DND-41 (cell line): ENCODE results near the gene EXTL1.

ENCODE experiments used
- ATAC-seq: fragments of 200-7000 bp; cut with Tn5 transposase; 3 replicates; pipeline ENCODE4 v1.9.1; 2021; ENCODE audit warnings: low read depth; ENCODE audit not compliant: insufficient read depth
- DNase-seq: peaks from one replicate; pipeline ENCODE4 v3.0.0-alpha.2; 2020
- H2AFZ ChIP-seq: 2 replicates; pipeline ENCODE4 v1.6.0; 2012; ENCODE audit warnings: low read depth, low read length
- H3K27ac ChIP-seq: 2 replicates; pipeline ENCODE4 v1.5.1; 2012; ENCODE audit warnings: low read length, inconsistent platforms
- H3K27me3 ChIP-seq: fragments of 200-600 bp; sonication (generic); 2 replicates; pipeline ENCODE4 v1.6.0; 2012; ENCODE audit warnings: low read length, mild to moderate bottlenecking, inconsistent platforms; ENCODE audit not compliant: insufficient read depth, poor library complexity
- H3K36me3 ChIP-seq: 2 replicates; pipeline ENCODE4 v1.5.1; 2012; ENCODE audit warnings: low read length, inconsistent platforms; ENCODE audit not compliant: insufficient read depth
- H3K4me1 ChIP-seq: 2 replicates; pipeline ENCODE4 v1.5.1; 2012; ENCODE audit warnings: mild to moderate bottlenecking, low read length; ENCODE audit not compliant: insufficient read depth
- H3K4me2 ChIP-seq: 2 replicates; pipeline ENCODE4 v1.6.0; 2012; ENCODE audit warnings: mild to moderate bottlenecking, moderate library complexity, low read length, inconsistent platforms; ENCODE audit not compliant: insufficient read depth
- H3K4me3 ChIP-seq, 2 experiments: fragments of 200-600 bp in 1 of 2; shearing (Covaris generic) in 1 of 2; 2 replicates each; pipeline ENCODE4 v1.5.1; 2012 to 2016; ENCODE audit warnings: inconsistent platforms in 2 of 2, low read length in 2 of 2, mild to moderate bottlenecking in 2 of 2, low read depth in 1 of 2, moderate library complexity in 1 of 2
- H3K79me2 ChIP-seq: 2 replicates; pipeline ENCODE4 v1.6.0; 2012; ENCODE audit warnings: low read length, inconsistent platforms; ENCODE audit not compliant: insufficient read depth
- H3K9ac ChIP-seq: 2 replicates; pipeline ENCODE4 v1.6.0; 2012; ENCODE audit warnings: low read depth, mild to moderate bottlenecking, inconsistent platforms, low read length, moderate library complexity
- H3K9me3 ChIP-seq: 2 replicates; pipeline ENCODE4 v1.5.1; 2012; ENCODE audit warnings: low read length, moderate library complexity, mild to moderate bottlenecking, inconsistent platforms; ENCODE audit not compliant: insufficient read depth, severe bottlenecking
- H4K20me1 ChIP-seq: 2 replicates; pipeline ENCODE4 v1.6.0; 2012; ENCODE audit warnings: low read length; ENCODE audit not compliant: insufficient read depth
- CTCF ChIP-seq: IDR thresholded peaks from 2 replicates; pipeline ENCODE4 v1.5.1; 2012; ENCODE audit warnings: borderline replicate concordance, low read length, moderate library complexity, mild to moderate bottlenecking; ENCODE audit not compliant: poor library complexity, severe bottlenecking; ENCODE audit errors: extremely low read depth
- EZH2 ChIP-seq: IDR thresholded peaks from 3 replicates; pipeline ENCODE4 v1.6.1; 2012; ENCODE audit warnings: borderline replicate concordance, low read depth, mild to moderate bottlenecking, moderate library complexity, low read length, inconsistent platforms; ENCODE audit not compliant: severe bottlenecking

The EXTL1 gene

GRCh38 chr1:26078286-26079177, 57.0 kb downstream of the EXTL1 start:
- no peak overlapping the region for H3K4me2 ChIP-seq
- H3K4me3 ChIP-seq: no peak overlapping the region
- TF ChIP-seq EZH2 (no peak), CTCF (no peak)
- no peak for DNase-seq
- no peak overlapping the region for H2AFZ ChIP-seq
- ATAC-seq: no peak
- no peaks in the 10 kb centered on the region for H3K79me2 ChIP-seq
- H4K20me1 ChIP-seq: 0 out of 2 replicates have a peak, but pooled peaks cover 3% of the 10 kb centered on the region
- H3K4me1 ChIP-seq: no peaks in the 10 kb centered on the region
- H3K9me3 ChIP-seq: no peaks in the 10 kb centered on the region
- H3K27me3 ChIP-seq: peaks cover 12% of the 10 kb centered on the region
- H3K27ac ChIP-seq: no peak overlapping the region
- no peaks in the 10 kb centered on the region for H3K36me3 ChIP-seq
- no peak overlapping the region for H3K9ac ChIP-seq

- Histone ChIP-seq H3K4me2 (no peak overlapping the region), H3K4me1 (no peaks in the 10 kb centered on the region)
Measured at GRCh38 chr1:26079178-26079563, 57.6 kb downstream of the EXTL1 start.

GRCh38 chr1:26079960-26080814, 58.6 kb downstream of the EXTL1 start:
- Histone ChIP-seq H2AFZ (no peak overlapping the region; the same call in 1 of the 2 replicates), H3K9ac (no peak overlapping the region), H4K20me1 (0 out of 2 replicates have a peak, but pooled peaks cover 3% of the 10 kb centered on the region), H3K27me3 (peaks cover 16% of the 10 kb centered on the region), H3K4me3 (no peak overlapping the region), H3K4me1 (no peaks in the 10 kb centered on the region), H3K79me2 (no peaks in the 10 kb centered on the region), H3K4me2 (no peak overlapping the region), H3K36me3 (no peaks in the 10 kb centered on the region), H3K9me3 (no peaks in the 10 kb centered on the region), H3K27ac (no peak overlapping the region)
- DNase-seq (no peak), ATAC-seq (no peak)
- TF ChIP-seq CTCF (no peak), EZH2 (no peak)

More at GRCh38 chr1:26079178-26079563, 57.6 kb downstream of the EXTL1 start:
- no peak for DNase-seq
- no peaks in the 10 kb centered on the region for H3K36me3 ChIP-seq
- no peak for ATAC-seq
- no peak overlapping the region for H2AFZ ChIP-seq
- TF ChIP-seq EZH2: no peak
- no peak for TF ChIP-seq CTCF
- H3K4me3 ChIP-seq: no peak overlapping the region
- no peak overlapping the region for H3K9ac ChIP-seq
- H4K20me1 ChIP-seq: 0 out of 2 replicates have a peak, but pooled peaks cover 3% of the 10 kb centered on the region
- H3K27ac ChIP-seq: no peak overlapping the region
- H3K27me3 ChIP-seq: peaks cover 12% of the 10 kb centered on the region
- no peaks in the 10 kb centered on the region for H3K79me2 ChIP-seq
- no peaks in the 10 kb centered on the region for H3K9me3 ChIP-seq
